NCI-H82 treated with DMSO at 0.1 percent for 48 hours (cell line): ENCODE measurements around the gene PRR35.
A peak's percentile ranks its signal among the peaks of the same experiment; 100 is the strongest.

Experiments used
- DNase-seq: peaks from one replicate; lab custom pipeline; 2025; ENCODE audit not compliant: unreplicated experiment; lab: John Stamatoyannopoulos, UW

PRR35 gene

GRCh38 chr16:578232-578869, 18.2 kb downstream of the PRR35 start:
- no peak for DNase-seq

GRCh38 chr16:578870-579405, 18.7 kb downstream of the PRR35 start:
- peak; percentile 58 for DNase-seq

GRCh38 chr16:580141-580945, 20.1 kb downstream of the PRR35 start:
- DNase-seq, result no peak

- DNase-seq, result no peak
Measured at GRCh38 chr16:580946-581498, 20.8 kb downstream of the PRR35 start.

GRCh38 chr16:582218-582613, 22.0 kb downstream of the PRR35 start:
- no peak for DNase-seq

GRCh38 chr16:582614-583331, 22.6 kb downstream of the PRR35 start:
- no peak for DNase-seq

GRCh38 chr16:583470-583814, 23.2 kb downstream of the PRR35 start:
- DNase-seq, result no peak

GRCh38 chr16:583815-584591, 23.8 kb downstream of the PRR35 start:
- no peak for DNase-seq

GRCh38 chr16:585351-585750, 25.2 kb downstream of the PRR35 start:
- no peak for DNase-seq

- no peak for DNase-seq
Measured at GRCh38 chr16:586047-586644, 26.0 kb downstream of the PRR35 start.

GRCh38 chr16:586645-587590, 26.7 kb downstream of the PRR35 start:
- DNase-seq, result no peak

GRCh38 chr16:588639-588888, 28.4 kb downstream of the PRR35 start:
- DNase-seq, result no peak

GRCh38 chr16:588889-589657, 28.9 kb downstream of the PRR35 start:
- DNase-seq, result peak; percentile 87

GRCh38 chr16:589658-590187, 29.5 kb downstream of the PRR35 start, which contains the start of gene RAB40C:
Gene RAB40C, plus strand, starts transcription at chr16:590066. Its CDS starts 226 bp downstream, at chr16:590292.
- peak; percentile 90 for DNase-seq

- no peak for DNase-seq
Measured at GRCh38 chr16:590188-590814, 30.1 kb downstream of the PRR35 start.

- no peak for DNase-seq
Measured at GRCh38 chr16:590815-591200, 30.6 kb downstream of the PRR35 start.

- DNase-seq, result no peak
Measured at GRCh38 chr16:591231-591630, 31.0 kb downstream of the PRR35 start.
